DMS53 (cell line): ENCODE data around the gene ING1.
A peak's percentile ranks its signal among the peaks of the same experiment; 100 is the strongest.
"Not testable (repeated sequence)": the region's sequence is repeated elsewhere in the genome, so short reads cannot be mapped to it uniquely, and the experiment has no call there.

Experiments used
- DNase-seq: peaks from one replicate; lab custom pipeline; 2025; lab: John Stamatoyannopoulos, UW

The ING1 gene

GRCh38 chr13:110715395-110716246 is 2.1 kb downstream of the ING1 start:
- DNase-seq, result peak; percentile 96

- peak; percentile 36 for DNase-seq
Observed at GRCh38 chr13:110716247-110716515, 2.7 kb downstream of the ING1 start.

GRCh38 chr13:110719036-110719710 is 5.7 kb downstream of the ING1 start:
- no peak for DNase-seq

GRCh38 chr13:110722971-110723370 is 9.5 kb downstream of the ING1 start:
- no peak for DNase-seq

GRCh38 chr13:110723598-110723997 is 10.1 kb downstream of the ING1 start:
- no peak for DNase-seq

GRCh38 chr13:110726153-110726552 is 12.7 kb downstream of the ING1 start:
- not testable (repeated sequence) for DNase-seq

- DNase-seq, result peak; percentile 48
Observed at GRCh38 chr13:110726726-110727125, 13.2 kb downstream of the ING1 start.

GRCh38 chr13:110731072-110731471 is 17.6 kb downstream of the ING1 start:
- DNase-seq, result no peak

GRCh38 chr13:110734561-110734960 is 21.1 kb downstream of the ING1 start:
- no peak for DNase-seq

- DNase-seq, result no peak
Observed at GRCh38 chr13:110737555-110737954, 24.1 kb downstream of the ING1 start.

GRCh38 chr13:110743687-110744086 is 30.2 kb downstream of the ING1 start:
- DNase-seq, result no peak

GRCh38 chr13:110746438-110746837 is 32.9 kb downstream of the ING1 start:
- no peak for DNase-seq

- DNase-seq, result no peak
Observed at GRCh38 chr13:110748271-110748670, 34.8 kb downstream of the ING1 start.

- no peak for DNase-seq
Observed at GRCh38 chr13:110756219-110756631, 42.7 kb downstream of the ING1 start.

- no peak for DNase-seq
Observed at GRCh38 chr13:110757296-110757695, 43.8 kb downstream of the ING1 start.

- DNase-seq, result no peak
Observed at GRCh38 chr13:110758195-110758805, 44.8 kb downstream of the ING1 start.

GRCh38 chr13:110759710-110760109 is 46.2 kb downstream of the ING1 start:
- DNase-seq, result no peak

GRCh38 chr13:110760611-110761010 is 47.1 kb downstream of the ING1 start:
- DNase-seq, result no peak

- DNase-seq, result no peak
Observed at GRCh38 chr13:110766671-110767430, 53.4 kb downstream of the ING1 start.

- DNase-seq, result no peak
Observed at GRCh38 chr13:110767476-110767875, 54.0 kb downstream of the ING1 start.

- DNase-seq, result no peak
Observed at GRCh38 chr13:110769097-110769496, 55.6 kb downstream of the ING1 start.

- no peak for DNase-seq
Observed at GRCh38 chr13:110770678-110771077, 57.2 kb downstream of the ING1 start.
